Measurements from ENCODE around the gene ODC1. TPM values are rescaled to one million over a fixed set of nuclear protein-coding genes. Genes with fewer than 3 reads are reported as not detected.
"Not testable (repeated sequence)": the region's sequence is repeated elsewhere in the genome, so short reads cannot be mapped to it uniquely, and the experiment has no call there.

ODC1 gene
- total RNA-seq, 1 experiment from 2014 or later, result 55.2 TPM

DNA sequence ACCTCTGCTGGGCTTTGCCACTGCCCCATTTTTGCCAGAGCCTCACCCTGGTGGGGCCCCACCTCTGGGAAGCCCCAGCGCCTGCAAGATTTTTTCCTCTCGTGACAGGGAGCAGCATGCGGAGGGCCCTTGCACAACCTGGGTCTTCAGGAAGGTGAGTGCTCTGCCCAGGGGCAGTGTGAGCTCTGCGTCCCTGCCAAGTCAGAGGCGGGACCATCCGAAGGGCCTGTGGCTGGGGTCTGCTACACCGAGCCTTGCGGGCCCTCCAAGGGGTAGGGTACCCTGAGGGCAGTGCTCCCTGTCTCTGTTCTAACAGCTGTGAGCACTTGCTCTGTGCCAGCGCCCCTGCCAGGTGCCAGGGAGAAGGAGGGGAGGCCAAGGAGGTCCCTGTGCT lies 5.8 kb upstream of the ODC1 start:
- no peak for DNase-seq (ENCODE audit: low read depth)

- DNase-seq (ENCODE audit: low read depth), result no peak
Measured at GRCh38 chr2:10452956-10453904, 5.1 kb upstream of the ODC1 start.

GRCh38 chr2:10452312-10452711 lies 4.2 kb upstream of the ODC1 start:
- DNase-seq (ENCODE audit: low read depth), result peak; percentile 99

GRCh38 chr2:10451819-10452218 lies 3.7 kb upstream of the ODC1 start:
- no peak for DNase-seq (ENCODE audit: low read depth)

DNA sequence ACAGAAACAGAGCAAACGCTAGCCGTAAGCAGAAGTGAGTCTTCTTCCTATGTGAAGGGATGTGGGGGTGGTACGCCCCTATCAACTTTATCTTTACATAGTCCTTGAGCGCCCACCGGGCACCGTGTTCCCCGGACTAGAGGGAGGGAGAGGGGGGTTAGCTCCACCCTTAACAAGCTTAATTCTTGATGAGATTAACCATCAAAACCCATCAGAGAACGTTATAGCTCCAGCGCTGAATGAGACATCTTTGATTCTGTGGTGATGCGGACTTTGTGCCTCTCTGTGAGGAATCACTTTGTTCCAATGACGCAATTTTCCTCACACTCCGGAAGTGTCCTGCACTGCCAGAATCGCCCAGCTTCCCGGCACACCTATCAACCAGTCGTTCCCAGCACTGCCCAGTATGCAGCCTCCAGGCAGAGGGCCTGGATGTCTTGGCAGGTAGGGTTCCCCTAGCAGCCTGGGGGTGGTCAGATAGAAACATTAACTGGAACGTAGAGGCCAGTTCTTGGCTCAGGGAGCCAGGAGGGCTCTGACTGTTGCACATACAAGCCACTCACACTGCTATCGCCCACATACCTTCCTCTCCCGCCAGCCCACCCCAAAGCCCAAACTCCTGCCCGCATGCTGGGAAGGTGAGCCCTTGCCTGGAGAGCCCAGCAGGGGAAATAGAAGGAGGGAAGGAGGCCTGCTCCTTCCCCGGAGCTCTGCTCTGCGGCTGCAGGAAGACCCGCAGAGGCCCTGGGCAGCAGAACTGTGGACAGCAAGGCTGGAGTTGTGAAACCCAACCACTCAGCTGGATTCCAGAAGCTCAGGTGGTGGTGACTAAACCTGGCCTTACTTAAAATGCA lies 1.9 kb upstream of the ODC1 start:
- no peak for DNase-seq (ENCODE audit: low read depth)

GRCh38 chr2:10449486-10449831 lies 1.3 kb upstream of the ODC1 start:
- no peak for DNase-seq (ENCODE audit: low read depth)

GRCh38 chr2:10448576-10449485 lies 704 bp upstream of the ODC1 start:
- DNase-seq (ENCODE audit: low read depth), result no peak

DNA sequence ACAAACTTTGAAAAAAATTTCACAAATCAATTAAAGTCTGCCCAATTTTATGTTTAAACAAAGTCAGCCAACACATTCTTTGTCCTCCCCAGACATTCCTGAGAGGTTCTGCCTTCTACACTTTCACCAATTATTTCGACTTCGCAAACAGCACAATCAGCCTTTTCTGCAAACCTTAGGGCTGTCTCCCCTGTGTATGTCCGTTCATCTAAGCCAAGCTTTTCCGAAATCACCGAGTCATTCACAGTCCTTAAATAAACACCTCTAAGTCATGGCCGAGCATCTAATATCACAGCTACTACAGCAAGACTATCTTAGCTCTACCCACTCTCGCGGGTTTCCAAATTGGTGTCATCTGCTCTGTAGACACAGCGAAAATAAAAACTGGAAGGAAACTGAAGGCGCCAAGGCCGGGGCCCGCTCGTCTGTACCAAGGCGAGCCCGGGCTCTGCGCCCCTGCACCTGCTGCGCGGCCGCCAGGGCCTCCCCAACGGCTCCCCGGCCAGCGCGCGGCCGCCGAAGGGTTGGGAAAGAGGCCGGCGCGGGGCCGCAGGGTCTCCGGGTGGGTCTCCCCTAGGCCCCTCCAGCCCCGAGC lies 730 bp downstream of the ODC1 start:
- DNase-seq (ENCODE audit: low read depth), result no peak

DNA sequence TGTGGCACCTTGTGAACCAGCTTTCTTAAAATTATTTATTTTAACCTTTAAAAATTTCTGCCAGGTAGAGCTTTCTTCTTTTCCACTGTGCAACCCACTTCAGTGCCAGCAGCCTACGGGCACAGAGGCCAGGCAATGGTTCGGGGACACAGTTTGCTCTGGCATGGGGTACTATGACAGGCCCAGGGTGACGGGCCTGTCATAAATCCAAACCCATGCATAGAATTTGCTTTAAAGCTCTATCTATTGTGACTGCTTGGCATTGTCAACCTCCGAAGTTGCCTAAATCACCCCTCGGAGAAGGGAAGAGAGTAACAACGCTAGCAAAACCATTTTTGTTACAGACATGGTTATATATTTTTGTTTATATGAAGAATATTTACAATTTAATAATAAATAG lies 1.5 kb downstream of the ODC1 start:
- no peak for DNase-seq (ENCODE audit: low read depth)

DNA sequence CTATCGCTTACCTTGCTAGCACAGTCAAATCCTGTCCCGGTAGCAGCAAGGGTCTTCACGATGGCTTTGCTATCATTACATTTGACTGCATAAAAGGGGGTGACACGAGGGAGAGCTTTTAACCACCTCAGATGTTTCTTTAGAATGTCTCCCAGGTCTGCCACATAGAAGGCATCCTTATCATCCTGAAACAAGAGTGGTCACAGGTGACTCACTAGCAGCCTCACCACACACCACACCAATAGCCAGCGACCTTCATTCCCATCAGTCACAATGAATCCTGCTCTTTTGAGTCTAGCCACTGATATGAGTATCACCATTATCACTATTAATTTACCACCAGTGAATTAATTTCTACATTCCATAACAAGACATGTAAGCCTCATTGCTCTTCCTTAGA lies 3.7 kb downstream of the ODC1 start:
- no peak for DNase-seq (ENCODE audit: low read depth)

- DNase-seq (ENCODE audit: low read depth), result not testable (repeated sequence)
Measured at GRCh38 chr2:10442469-10443126, 5.5 kb downstream of the ODC1 start.

DNA sequence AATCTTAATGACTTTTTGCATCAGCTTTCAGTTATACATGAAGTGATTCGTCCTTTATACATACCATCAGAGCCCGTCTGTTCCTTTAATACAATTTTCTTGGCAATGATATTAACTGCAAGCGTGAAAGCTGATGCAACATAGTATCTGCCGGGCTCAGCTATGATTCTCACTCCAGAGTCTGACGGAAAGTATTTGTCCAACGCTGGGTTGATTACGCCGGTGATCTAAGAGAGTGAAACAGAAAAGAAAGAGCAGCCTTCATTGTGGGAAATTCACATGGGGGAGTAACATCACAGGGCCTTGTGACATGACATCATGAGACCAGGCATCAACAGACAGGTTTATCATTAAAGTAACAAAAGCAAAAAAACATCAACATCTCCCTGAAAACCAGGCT lies 6.2 kb downstream of the ODC1 start:
- no peak for DNase-seq (ENCODE audit: low read depth)

- no peak for DNase-seq (ENCODE audit: low read depth)
Measured at GRCh38 chr2:10440736-10441135, 7.4 kb downstream of the ODC1 start.

DNA sequence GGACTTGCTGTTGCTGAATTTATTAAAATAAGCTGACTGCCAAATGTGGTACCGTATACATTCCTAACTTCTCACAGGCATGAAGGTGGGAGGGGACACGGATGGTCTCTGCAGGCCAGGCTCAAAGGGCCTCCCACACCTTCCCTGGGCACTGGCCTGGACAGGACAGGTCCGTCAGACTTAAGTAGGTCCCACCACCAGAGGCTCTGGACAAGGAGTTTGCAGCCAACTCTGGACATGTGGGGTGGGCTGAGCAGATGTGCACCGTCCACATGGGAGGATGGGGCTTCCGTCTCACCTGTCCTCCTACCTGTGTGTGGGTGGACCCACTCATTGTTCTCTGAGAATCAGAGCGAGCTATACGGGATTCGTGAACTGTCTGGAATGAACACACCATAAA lies 8.2 kb downstream of the ODC1 start:
- no peak for DNase-seq (ENCODE audit: low read depth)

DNA sequence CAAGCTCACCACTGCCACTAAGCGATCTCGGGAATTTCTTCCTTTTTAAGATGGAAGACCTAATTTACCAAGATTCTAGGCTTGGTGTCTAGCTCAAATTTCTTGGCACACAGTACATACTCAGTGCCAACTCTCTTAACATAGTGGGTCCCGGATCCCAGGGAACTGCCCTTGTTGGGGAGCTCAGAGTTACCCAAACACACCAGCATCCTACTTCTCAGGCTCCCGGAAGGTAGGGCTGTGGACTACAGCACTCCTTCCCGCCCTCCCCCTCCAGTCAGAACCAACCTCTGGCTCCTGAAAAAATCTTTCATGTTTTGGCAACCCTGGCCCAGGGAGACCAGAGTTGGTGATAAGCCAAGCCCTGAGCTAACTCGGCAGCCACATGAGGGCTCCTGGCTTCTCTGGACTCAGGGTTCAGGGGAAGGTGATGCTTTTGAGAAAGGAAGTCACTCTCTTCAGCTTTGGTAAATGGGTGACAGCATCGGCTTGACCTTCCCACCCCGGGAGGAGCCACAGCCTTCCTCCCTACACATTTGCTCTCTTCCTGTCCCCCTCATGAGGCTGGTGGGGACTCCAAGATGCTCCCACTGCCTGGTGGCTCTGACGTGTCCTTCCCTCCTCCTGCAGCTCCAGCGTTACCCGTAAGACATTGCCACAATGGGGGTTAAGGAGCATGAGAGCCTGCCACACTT lies 8.8 kb downstream of the ODC1 start:
- DNase-seq (ENCODE audit: low read depth), result no peak

GRCh38 chr2:10438688-10439087 lies 9.4 kb downstream of the ODC1 start:
- DNase-seq (ENCODE audit: low read depth), result no peak

GRCh38 chr2:10437806-10438205 lies 10.3 kb downstream of the ODC1 start:
- DNase-seq (ENCODE audit: low read depth), result no peak

GRCh38 chr2:10436583-10437110 lies 11.5 kb downstream of the ODC1 start:
- no peak for DNase-seq (ENCODE audit: low read depth)

DNA sequence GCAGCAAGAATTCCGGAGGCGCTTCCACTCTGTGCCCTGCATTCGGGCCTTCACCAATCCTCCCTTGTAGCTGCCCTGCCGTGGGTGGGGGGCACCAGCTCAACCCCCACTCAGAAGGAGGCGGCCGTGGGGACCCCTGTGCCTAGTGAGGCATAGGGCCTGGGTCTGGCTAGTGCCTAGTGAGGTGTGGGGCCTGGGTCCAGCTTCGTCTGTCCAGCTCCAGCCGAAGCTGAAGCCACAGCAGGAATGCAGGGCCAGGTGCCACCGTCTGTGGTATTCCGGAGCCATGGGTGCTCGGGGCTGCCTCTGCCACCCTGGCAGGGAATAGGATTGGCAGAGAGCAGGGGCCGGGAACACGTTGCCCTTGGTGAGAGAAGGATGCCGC lies 12.3 kb downstream of the ODC1 start:
- DNase-seq (ENCODE audit: low read depth), result no peak

All from RPMI7951 (cell line).